SJSA1 (cell line): ENCODE measurements around the gene STX17. TPM values are rescaled to one million over a fixed set of nuclear protein-coding genes. Genes with fewer than 3 reads are reported as not detected.
"Not testable (repeated sequence)": the region's sequence is repeated elsewhere in the genome, so short reads cannot be mapped to it uniquely, and the experiment has no call there.

Source experiments
- DNase-seq, 2 experiments: peaks; one replicate each; pipeline ENCODE4 v3.0.0-alpha.2; 2015 to 2020; ENCODE audit warnings: low spot score in 2 of 2, low read depth in 1 of 2
- H3K27ac ChIP-seq: fragments of 250-450 bp; sonication (Bioruptor Pico); 2 replicates; pipeline ENCODE4 v1.5.1; 2020; ENCODE audit warnings: mild to moderate bottlenecking, moderate library complexity
- H3K27me3 ChIP-seq: fragments of 250-450 bp; sonication (Bioruptor Pico); replicated peaks from 2 replicates; pipeline ENCODE4 v1.5.1; 2020; ENCODE audit warnings: mild to moderate bottlenecking, moderate library complexity
- H3K36me3 ChIP-seq: fragments of 250-450 bp; sonication (Bioruptor Pico); 2 replicates; pipeline ENCODE4 v1.5.1; 2020; ENCODE audit warnings: mild to moderate bottlenecking
- H3K4me1 ChIP-seq: fragments of 250-450 bp; sonication (Bioruptor Pico); replicated peaks from 2 replicates; pipeline ENCODE4 v1.6.1; 2021; ENCODE audit warnings: mild to moderate bottlenecking
- H3K4me3 ChIP-seq: fragments of 250-450 bp; sonication (Bioruptor Pico); 2 replicates; pipeline ENCODE4 v1.5.1; 2020; ENCODE audit warnings: mild to moderate bottlenecking
- H3K9me3 ChIP-seq: fragments of 250-450 bp; sonication (Bioruptor Pico); replicated peaks from 2 replicates; pipeline ENCODE4 v1.5.1; 2020; ENCODE audit warnings: mild to moderate bottlenecking
- total RNA-seq: library from RNA; depleted of rRNA; stranded (reverse); fragments of >200 nt; shearing (Covaris generic); gene quantifications from 2 replicates; pipeline ENCODE4 v1.2.3, GENCODE V29; 2014

Gene STX17
- total RNA-seq, 1 experiment from 2014 or later: 16.1 TPM

- no peaks in the 10 kb centered on the region for H3K27me3 ChIP-seq
- DNase-seq: no peak
- no peak overlapping the region for H3K27ac ChIP-seq
- peaks cover 3% of the 10 kb centered on the region; the same call in 1 of the 2 replicates for H3K4me1 ChIP-seq
- no peak overlapping the region for H3K4me3 ChIP-seq
- no peaks in the 10 kb centered on the region; the same call in none of the 2 replicates for H3K36me3 ChIP-seq
- no peaks in the 10 kb centered on the region for H3K9me3 ChIP-seq
Observed at GRCh38 chr9:99964336-99964735, 57.9 kb downstream of the STX17 start.

- Histone ChIP-seq H3K27me3 (no peaks in the 10 kb centered on the region), H3K9me3 (no peaks in the 10 kb centered on the region), H3K36me3 (no peaks in the 10 kb centered on the region; the same call in 1 of the 2 replicates), H3K4me3 (no peak overlapping the region), H3K27ac (no peak overlapping the region), H3K4me1 (peaks cover 3% of the 10 kb centered on the region; the same call in 1 of the 2 replicates)
- no peak for DNase-seq
Observed at GRCh38 chr9:99966001-99966400, 59.5 kb downstream of the STX17 start.

GRCh38 chr9:99966716-99967115 is 60.3 kb downstream of the STX17 start:
- Histone ChIP-seq H3K4me1 (peaks cover 3% of the 10 kb centered on the region; the same call in 1 of the 2 replicates), H3K27me3 (no peaks in the 10 kb centered on the region), H3K9me3 (no peaks in the 10 kb centered on the region), H3K36me3 (no peaks in the 10 kb centered on the region; the same call in 1 of the 2 replicates), H3K4me3 (no peak overlapping the region), H3K27ac (no peak overlapping the region)
- DNase-seq: no peak

GRCh38 chr9:99967457-99967856 is 61.0 kb downstream of the STX17 start:
- no peak overlapping the region for H3K4me3 ChIP-seq
- H3K27ac ChIP-seq: no peak overlapping the region
- no peaks in the 10 kb centered on the region for H3K9me3 ChIP-seq
- no peaks in the 10 kb centered on the region; the same call in 1 of the 2 replicates for H3K36me3 ChIP-seq
- peaks cover 3% of the 10 kb centered on the region; the same call in 1 of the 2 replicates for H3K4me1 ChIP-seq
- no peak for DNase-seq
- H3K27me3 ChIP-seq: no peaks in the 10 kb centered on the region

GRCh38 chr9:99970481-99970880 is 64.0 kb downstream of the STX17 start:
- H3K36me3 ChIP-seq: no peaks in the 10 kb centered on the region; the same call in 1 of the 2 replicates
- no peak overlapping the region for H3K27ac ChIP-seq
- H3K9me3 ChIP-seq: no peaks in the 10 kb centered on the region
- no peaks in the 10 kb centered on the region for H3K27me3 ChIP-seq
- no peaks in the 10 kb centered on the region for H3K4me1 ChIP-seq
- no peak overlapping the region for H3K4me3 ChIP-seq
- no peak for DNase-seq

- Histone ChIP-seq H3K4me3 (no peak overlapping the region), H3K4me1 (no peaks in the 10 kb centered on the region)
- DNase-seq: no peak
Observed at GRCh38 chr9:99971410-99971809, 65.0 kb downstream of the STX17 start.

GRCh38 chr9:99973455-99973854 is 67.0 kb downstream of the STX17 start:
- H3K4me3 ChIP-seq: no peak overlapping the region
- no peaks in the 10 kb centered on the region for H3K4me1 ChIP-seq
- no peaks in the 10 kb centered on the region; the same call in 1 of the 2 replicates for H3K36me3 ChIP-seq
- no peak for DNase-seq
- no peak overlapping the region for H3K27ac ChIP-seq
- H3K27me3 ChIP-seq: no peaks in the 10 kb centered on the region
- no peaks in the 10 kb centered on the region for H3K9me3 ChIP-seq

More at GRCh38 chr9:99971410-99971809, 65.0 kb downstream of the STX17 start:
- no peaks in the 10 kb centered on the region for H3K27me3 ChIP-seq
- H3K36me3 ChIP-seq: no peaks in the 10 kb centered on the region; the same call in 1 of the 2 replicates
- no peaks in the 10 kb centered on the region for H3K9me3 ChIP-seq
- H3K27ac ChIP-seq: no peak overlapping the region

- no peak for DNase-seq
- no peaks in the 10 kb centered on the region for H3K9me3 ChIP-seq
Observed at GRCh38 chr9:99977033-99977792, 70.8 kb downstream of the STX17 start.

GRCh38 chr9:99978221-99978620 is 71.8 kb downstream of the STX17 start:
- Histone ChIP-seq H3K4me1 (no peaks in the 10 kb centered on the region), H3K27ac (no peak overlapping the region), H3K4me3 (no peak overlapping the region), H3K9me3 (no peaks in the 10 kb centered on the region), H3K27me3 (no peaks in the 10 kb centered on the region), H3K36me3 (no peaks in the 10 kb centered on the region; the same call in 1 of the 2 replicates)
- no peak for DNase-seq

More at GRCh38 chr9:99977033-99977792, 70.8 kb downstream of the STX17 start:
- H3K4me3 ChIP-seq: no peak overlapping the region
- no peaks in the 10 kb centered on the region for H3K27me3 ChIP-seq
- no peak overlapping the region for H3K27ac ChIP-seq
- H3K36me3 ChIP-seq: no peaks in the 10 kb centered on the region
- no peaks in the 10 kb centered on the region for H3K4me1 ChIP-seq

GRCh38 chr9:99980598-99980997 is 74.1 kb downstream of the STX17 start:
- Histone ChIP-seq H3K4me1 (no peaks in the 10 kb centered on the region), H3K27ac (no peak overlapping the region), H3K9me3 (no peaks in the 10 kb centered on the region), H3K4me3 (no peak overlapping the region), H3K36me3 (no peaks in the 10 kb centered on the region; the same call in 1 of the 2 replicates), H3K27me3 (no peaks in the 10 kb centered on the region)
- no peak for DNase-seq

- no peaks in the 10 kb centered on the region for H3K4me1 ChIP-seq
- DNase-seq: no peak
- H3K9me3 ChIP-seq: no peaks in the 10 kb centered on the region
- H3K27me3 ChIP-seq: no peaks in the 10 kb centered on the region
- no peak overlapping the region for H3K27ac ChIP-seq
- H3K36me3 ChIP-seq: no peaks in the 10 kb centered on the region; the same call in 1 of the 2 replicates
- H3K4me3 ChIP-seq: no peak overlapping the region
Observed at GRCh38 chr9:99986642-99987041, 80.2 kb downstream of the STX17 start.

- not testable (repeated sequence) for DNase-seq, H3K4me1 ChIP-seq, H3K36me3 ChIP-seq, H3K27me3 ChIP-seq, H3K9me3 ChIP-seq, H3K27ac ChIP-seq, H3K4me3 ChIP-seq
Observed at GRCh38 chr9:99990508-99990907, 84.1 kb downstream of the STX17 start.

- Histone ChIP-seq H3K4me1 (no peaks in the 10 kb centered on the region), H3K9me3 (no peaks in the 10 kb centered on the region), H3K27me3 (no peaks in the 10 kb centered on the region), H3K36me3 (peaks cover 1% of the 10 kb centered on the region; the same call in 1 of the 2 replicates), H3K27ac (no peak overlapping the region), H3K4me3 (no peak overlapping the region)
- no peak for DNase-seq
Observed at GRCh38 chr9:99998266-99998665, 91.8 kb downstream of the STX17 start.

- no peak for DNase-seq
- H3K4me1 ChIP-seq: no peaks in the 10 kb centered on the region
- H3K36me3 ChIP-seq: peaks cover 6% of the 10 kb centered on the region; the same call in 1 of the 2 replicates
- H3K9me3 ChIP-seq: no peaks in the 10 kb centered on the region
- no peaks in the 10 kb centered on the region for H3K27me3 ChIP-seq
- H3K27ac ChIP-seq: no peak overlapping the region
- no peak overlapping the region for H3K4me3 ChIP-seq
Observed at GRCh38 chr9:99998866-99999265, 92.4 kb downstream of the STX17 start.
